ENCODE measurements around the gene RPP30.

RPP30 gene

GRCh38 chr10:90912174-90912573, 40.4 kb downstream of the RPP30 start:
- H3K4me3 ChIP-seq (ENCODE audit: low read depth, low read length): no peak overlapping the region
- H3K4me1 ChIP-seq (ENCODE audit: control insufficient read depth, insufficient read depth, low read length): no peaks in the 10 kb centered on the region
- H3K9me3 ChIP-seq (ENCODE audit: control insufficient read depth, insufficient read depth, low read length): no peaks in the 10 kb centered on the region
- no peak overlapping the region for H3K9ac ChIP-seq (ENCODE audit: low read depth, low read length)
- no peaks in the 10 kb centered on the region for H3K36me3 ChIP-seq (ENCODE audit: control insufficient read depth, insufficient read depth, low read length)
- H3K27me3 ChIP-seq (ENCODE audit: control insufficient read depth, insufficient read depth, low read length): peaks cover 57% of the 10 kb centered on the region

- Histone ChIP-seq H3K27me3 (ENCODE audit: control insufficient read depth, insufficient read depth, low read length) (peaks cover 65% of the 10 kb centered on the region), H3K36me3 (ENCODE audit: control insufficient read depth, insufficient read depth, low read length) (no peaks in the 10 kb centered on the region), H3K4me3 (ENCODE audit: low read depth, low read length) (no peak overlapping the region), H3K4me1 (ENCODE audit: control insufficient read depth, insufficient read depth, low read length) (no peaks in the 10 kb centered on the region), H3K9ac (ENCODE audit: low read depth, low read length) (no peak overlapping the region), H3K9me3 (ENCODE audit: control insufficient read depth, insufficient read depth, low read length) (no peaks in the 10 kb centered on the region)
Observed at GRCh38 chr10:90912854-90913479, 41.2 kb downstream of the RPP30 start.

GRCh38 chr10:90913774-90914420, 42.1 kb downstream of the RPP30 start:
- H3K9me3 ChIP-seq (ENCODE audit: control insufficient read depth, insufficient read depth, low read length): no peaks in the 10 kb centered on the region
- H3K4me1 ChIP-seq (ENCODE audit: control insufficient read depth, insufficient read depth, low read length): no peaks in the 10 kb centered on the region
- H3K36me3 ChIP-seq (ENCODE audit: control insufficient read depth, insufficient read depth, low read length): no peaks in the 10 kb centered on the region
- no peak overlapping the region for H3K9ac ChIP-seq (ENCODE audit: low read depth, low read length)
- peaks cover 72% of the 10 kb centered on the region for H3K27me3 ChIP-seq (ENCODE audit: control insufficient read depth, insufficient read depth, low read length)
- H3K4me3 ChIP-seq (ENCODE audit: low read depth, low read length): no peak overlapping the region

GRCh38 chr10:90914992-90915765, 43.4 kb downstream of the RPP30 start:
- H3K36me3 ChIP-seq (ENCODE audit: control insufficient read depth, insufficient read depth, low read length): no peaks in the 10 kb centered on the region
- peaks cover 83% of the 10 kb centered on the region for H3K27me3 ChIP-seq (ENCODE audit: control insufficient read depth, insufficient read depth, low read length)
- H3K4me3 ChIP-seq (ENCODE audit: low read depth, low read length): no peak overlapping the region
- no peak overlapping the region for H3K9ac ChIP-seq (ENCODE audit: low read depth, low read length)
- H3K9me3 ChIP-seq (ENCODE audit: control insufficient read depth, insufficient read depth, low read length): no peaks in the 10 kb centered on the region
- H3K4me1 ChIP-seq (ENCODE audit: control insufficient read depth, insufficient read depth, low read length): no peaks in the 10 kb centered on the region

- Histone ChIP-seq H3K9ac (ENCODE audit: low read depth, low read length) (no peak overlapping the region), H3K4me3 (ENCODE audit: low read depth, low read length) (no peak overlapping the region), H3K27me3 (ENCODE audit: control insufficient read depth, insufficient read depth, low read length) (peaks cover 89% of the 10 kb centered on the region), H3K9me3 (ENCODE audit: control insufficient read depth, insufficient read depth, low read length) (no peaks in the 10 kb centered on the region), H3K36me3 (ENCODE audit: control insufficient read depth, insufficient read depth, low read length) (no peaks in the 10 kb centered on the region), H3K4me1 (ENCODE audit: control insufficient read depth, insufficient read depth, low read length) (no peaks in the 10 kb centered on the region)
Observed at GRCh38 chr10:90915766-90916075, 43.9 kb downstream of the RPP30 start.

- Histone ChIP-seq H3K27me3 (ENCODE audit: control insufficient read depth, insufficient read depth, low read length) (peaks cover 97% of the 10 kb centered on the region), H3K4me1 (ENCODE audit: control insufficient read depth, insufficient read depth, low read length) (peaks cover 5% of the 10 kb centered on the region), H3K9ac (ENCODE audit: low read depth, low read length) (no peak overlapping the region), H3K9me3 (ENCODE audit: control insufficient read depth, insufficient read depth, low read length) (no peaks in the 10 kb centered on the region), H3K36me3 (ENCODE audit: control insufficient read depth, insufficient read depth, low read length) (no peaks in the 10 kb centered on the region), H3K4me3 (ENCODE audit: low read depth, low read length) (no peak overlapping the region)
Observed at GRCh38 chr10:90916392-90917237, 44.8 kb downstream of the RPP30 start.

GRCh38 chr10:90917238-90917967, 45.6 kb downstream of the RPP30 start:
- Histone ChIP-seq H3K9ac (ENCODE audit: low read depth, low read length) (no peak overlapping the region), H3K9me3 (ENCODE audit: control insufficient read depth, insufficient read depth, low read length) (no peaks in the 10 kb centered on the region), H3K27me3 (ENCODE audit: control insufficient read depth, insufficient read depth, low read length) (peaks cover 98% of the 10 kb centered on the region), H3K36me3 (ENCODE audit: control insufficient read depth, insufficient read depth, low read length) (no peaks in the 10 kb centered on the region), H3K4me3 (ENCODE audit: low read depth, low read length) (no peak overlapping the region), H3K4me1 (ENCODE audit: control insufficient read depth, insufficient read depth, low read length) (peaks cover 5% of the 10 kb centered on the region)

- peaks cover 5% of the 10 kb centered on the region for H3K4me1 ChIP-seq (ENCODE audit: control insufficient read depth, insufficient read depth, low read length)
- no peak overlapping the region for H3K4me3 ChIP-seq (ENCODE audit: low read depth, low read length)
- no peaks in the 10 kb centered on the region for H3K36me3 ChIP-seq (ENCODE audit: control insufficient read depth, insufficient read depth, low read length)
- H3K27me3 ChIP-seq (ENCODE audit: control insufficient read depth, insufficient read depth, low read length): peaks cover 98% of the 10 kb centered on the region
- no peaks in the 10 kb centered on the region for H3K9me3 ChIP-seq (ENCODE audit: control insufficient read depth, insufficient read depth, low read length)
- H3K9ac ChIP-seq (ENCODE audit: low read depth, low read length): no peak overlapping the region
Observed at GRCh38 chr10:90917968-90918318, 46.2 kb downstream of the RPP30 start.

GRCh38 chr10:90919683-90920574, 48.2 kb downstream of the RPP30 start:
- no peak overlapping the region for H3K9ac ChIP-seq (ENCODE audit: low read depth, low read length)

GRCh38 chr10:90920986-90921666, 49.4 kb downstream of the RPP30 start, which contains the start of gene ANKRD1:
ANKRD1 (minus strand) TSS chr10:90921087; CDS start chr10:90921027, 60 bp downstream.
- Histone ChIP-seq H3K9ac (ENCODE audit: low read depth, low read length) (no peak within 1 kb of the TSS), H3K4me1 (ENCODE audit: control insufficient read depth, insufficient read depth, low read length) (peaks cover 7% of the 10 kb centered on the region), H3K4me3 (ENCODE audit: low read depth, low read length) (no peak within 1 kb of the TSS), H3K36me3 (ENCODE audit: control insufficient read depth, insufficient read depth, low read length) (no peaks in the 10 kb centered on the region), H3K27me3 (ENCODE audit: control insufficient read depth, insufficient read depth, low read length) (peaks cover 97% of the 10 kb centered on the region), H3K9me3 (ENCODE audit: control insufficient read depth, insufficient read depth, low read length) (no peaks in the 10 kb centered on the region)

More at GRCh38 chr10:90919683-90920574, 48.2 kb downstream of the RPP30 start:
- Histone ChIP-seq H3K4me1 (ENCODE audit: control insufficient read depth, insufficient read depth, low read length) (peaks cover 5% of the 10 kb centered on the region), H3K9me3 (ENCODE audit: control insufficient read depth, insufficient read depth, low read length) (no peaks in the 10 kb centered on the region), H3K36me3 (ENCODE audit: control insufficient read depth, insufficient read depth, low read length) (no peaks in the 10 kb centered on the region), H3K27me3 (ENCODE audit: control insufficient read depth, insufficient read depth, low read length) (peaks cover 99% of the 10 kb centered on the region), H3K4me3 (ENCODE audit: low read depth, low read length) (no peak overlapping the region)
